GM12873 (cell line): ENCODE measurements around the gene FGFR3.

Source experiments
- CTCF ChIP-seq: IDR thresholded peaks from 2 replicates; pipeline ENCODE4 v1.5.1; 2012; ENCODE audit warnings: low read depth, mild to moderate bottlenecking, moderate library complexity, low read length, control low read depth; ENCODE audit not compliant: insufficient read depth; ENCODE audit errors: missing control alignments

The FGFR3 gene

DNA sequence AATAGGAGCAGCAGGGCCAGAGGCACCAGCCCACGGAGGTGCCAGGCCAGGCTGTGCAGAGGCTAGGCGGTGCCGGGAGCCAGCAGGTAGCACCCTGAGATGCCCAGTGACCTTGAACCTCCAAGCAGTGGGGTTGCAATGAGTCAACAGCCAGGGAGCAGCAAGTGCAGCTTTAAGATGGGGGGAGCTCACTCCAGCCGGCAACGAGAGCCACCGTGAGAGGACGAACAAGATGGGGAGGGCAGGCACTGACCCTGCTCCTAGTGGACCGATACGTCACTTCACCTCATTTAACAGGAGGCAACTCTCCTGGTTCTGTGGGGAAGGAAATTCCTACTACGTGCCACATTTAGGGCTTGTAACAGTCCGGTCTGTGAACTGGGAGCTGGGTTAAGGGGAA is 58.1 kb downstream of the FGFR3 start:
- no peak for TF ChIP-seq CTCF

DNA sequence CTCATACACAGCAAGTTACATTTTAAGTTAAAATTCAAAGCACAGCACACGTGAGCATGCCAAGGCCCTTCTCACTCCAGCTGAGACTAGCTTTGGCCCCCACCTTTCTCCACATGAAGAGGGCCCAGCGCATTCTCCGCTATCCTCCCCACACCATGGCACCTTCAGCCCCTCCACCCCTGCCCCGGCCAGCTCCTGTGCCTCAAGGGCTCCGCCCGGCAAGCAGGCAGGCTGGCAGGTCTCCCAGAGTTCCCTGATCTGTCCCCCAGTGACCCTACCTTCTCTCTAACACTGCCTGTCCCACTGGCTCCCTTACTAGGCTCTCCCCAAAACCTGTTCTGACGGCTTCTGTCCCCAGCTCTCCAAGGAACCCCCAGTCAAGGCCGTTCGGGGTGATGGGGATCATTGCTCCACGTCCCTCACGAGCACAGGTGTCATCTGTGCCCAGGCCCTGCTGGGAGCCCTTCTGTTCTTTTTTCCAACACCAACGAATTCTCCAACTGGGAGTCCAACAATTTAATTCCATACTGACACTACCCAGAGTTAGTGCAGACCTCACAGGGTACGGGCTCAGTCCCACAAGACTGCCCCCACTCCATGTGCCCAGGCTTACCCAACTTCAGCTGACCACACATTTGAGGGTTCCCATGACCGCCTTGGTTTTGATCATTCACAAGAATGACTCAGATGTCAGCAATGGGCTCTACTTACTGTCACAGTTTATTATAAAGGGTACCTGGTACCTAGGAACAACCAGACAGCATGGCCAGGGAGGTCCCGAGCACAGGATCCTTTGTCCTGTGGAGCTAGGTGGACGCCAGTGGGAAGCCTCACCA is 58.7 kb downstream of the FGFR3 start:
- TF ChIP-seq CTCF: no peak

GRCh38 chr4:1852904-1853623 is 60.0 kb downstream of the FGFR3 start:
- no peak for TF ChIP-seq CTCF

DNA sequence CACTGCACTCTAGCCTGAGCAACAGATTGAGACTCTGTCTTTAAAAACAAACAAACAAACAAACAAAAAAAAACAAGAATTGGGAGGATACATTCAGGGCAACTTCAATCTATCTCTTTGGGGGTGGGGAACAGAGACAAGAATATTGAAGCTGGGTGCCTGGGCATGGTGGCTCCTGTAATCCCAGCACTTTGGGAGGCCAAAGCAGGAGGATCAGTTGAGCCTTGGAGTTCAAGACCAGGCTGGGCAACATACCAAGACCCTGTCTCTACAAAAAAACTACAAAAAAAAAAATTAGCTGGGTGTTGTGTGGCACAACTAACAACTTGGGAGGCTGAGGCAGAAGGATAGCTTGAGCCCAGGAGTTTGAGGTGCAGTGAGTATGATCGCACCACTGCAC is 61.7 kb downstream of the FGFR3 start:
- TF ChIP-seq CTCF: no peak

DNA sequence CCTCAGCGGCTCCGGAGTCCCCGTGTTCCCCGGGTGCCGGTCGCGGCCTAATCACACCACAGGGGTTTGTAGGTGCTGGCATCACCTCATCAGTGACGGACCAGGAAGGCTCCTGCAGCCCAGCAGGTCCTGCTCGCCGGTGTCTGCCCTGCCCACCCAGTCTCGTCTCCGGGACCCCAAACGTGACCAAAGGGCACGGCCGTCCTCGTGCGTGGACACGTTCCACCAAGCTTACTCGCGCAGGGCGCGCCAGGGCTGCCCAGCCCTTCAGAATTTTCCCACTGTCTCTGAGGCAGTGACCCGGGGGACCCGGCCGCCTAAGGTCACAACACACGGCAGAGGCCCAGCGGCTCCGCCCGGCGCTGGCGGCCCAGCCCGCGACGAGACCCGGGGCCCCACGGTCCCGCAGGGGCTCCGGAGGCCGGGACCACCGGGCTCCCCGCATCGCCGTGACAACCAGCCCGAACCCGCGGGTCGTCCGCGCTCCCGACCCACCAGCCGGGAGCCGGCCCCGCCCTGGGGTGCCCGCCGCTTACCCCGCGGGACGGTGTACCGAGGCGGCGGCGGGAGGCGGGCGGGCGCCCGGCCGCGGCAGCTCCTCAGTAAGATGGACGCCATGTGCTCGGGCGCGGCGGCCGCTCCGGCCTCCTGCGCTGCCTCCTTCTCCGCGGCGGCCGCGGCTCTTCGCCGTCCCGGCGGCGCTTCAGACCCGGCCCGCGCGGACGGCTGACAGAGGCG is 62.4 kb downstream of the FGFR3 start:
- TF ChIP-seq CTCF: no peak

DNA sequence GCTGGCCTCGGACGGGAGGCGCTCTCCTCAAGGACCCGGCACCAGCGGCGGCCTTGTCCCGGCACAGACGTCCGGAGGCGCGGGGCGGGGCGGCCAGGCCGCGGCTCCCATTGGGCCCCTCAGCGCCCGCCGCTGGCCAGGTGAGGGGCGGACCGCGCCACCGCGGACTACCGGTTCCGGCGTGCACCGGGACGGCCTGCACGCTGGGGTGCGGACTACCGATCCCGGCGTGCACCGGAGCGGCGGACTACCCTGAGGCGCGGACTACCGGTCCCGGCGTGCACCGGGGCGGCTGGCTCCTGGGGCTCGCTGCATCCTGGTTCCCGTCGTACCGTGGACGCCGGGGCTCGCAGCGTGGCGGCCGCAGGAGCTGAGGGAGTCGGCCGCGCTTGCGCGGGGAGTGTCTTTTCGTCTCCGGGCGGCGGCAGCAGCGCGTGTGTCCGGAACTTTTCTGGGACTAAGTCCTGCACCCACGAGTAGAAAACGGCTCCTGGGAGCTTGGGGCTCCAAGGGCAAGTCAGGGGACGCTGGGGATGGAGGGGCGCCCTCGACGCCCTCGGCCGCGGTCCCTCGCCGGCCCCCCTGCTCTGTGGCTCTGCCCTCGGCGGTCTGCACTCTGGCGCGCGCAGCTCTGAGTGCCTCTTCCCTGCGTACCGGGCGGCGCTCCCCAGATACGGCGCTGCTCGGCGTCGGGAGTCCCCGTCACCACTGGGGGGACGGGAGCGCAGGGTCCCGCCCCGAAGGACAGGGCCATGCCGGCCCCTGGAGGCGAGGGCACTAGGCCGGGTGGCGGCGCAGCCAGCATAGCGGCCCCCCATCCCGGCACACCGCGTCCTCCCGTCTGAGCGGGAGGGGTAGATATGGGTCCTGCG is 63.2 kb downstream of the FGFR3 start, which contains the start of gene LETM1:
Gene LETM1, minus strand, starts transcription at position 86 of the 872 bp plus-strand sequence. CDS start 206 bp downstream, outside the sequence.
- no peak for TF ChIP-seq CTCF
